Fibroblast of skin of left quadriceps (primary cell): ENCODE measurements around the gene HOXA9.

ENCODE experiments used
- DNase-seq, 2 experiments: peaks; one replicate each; pipeline ENCODE4 v3.0.0-alpha.2; 2013; ENCODE audit warnings: low read depth in 2 of 2

HOXA9 gene

DNA sequence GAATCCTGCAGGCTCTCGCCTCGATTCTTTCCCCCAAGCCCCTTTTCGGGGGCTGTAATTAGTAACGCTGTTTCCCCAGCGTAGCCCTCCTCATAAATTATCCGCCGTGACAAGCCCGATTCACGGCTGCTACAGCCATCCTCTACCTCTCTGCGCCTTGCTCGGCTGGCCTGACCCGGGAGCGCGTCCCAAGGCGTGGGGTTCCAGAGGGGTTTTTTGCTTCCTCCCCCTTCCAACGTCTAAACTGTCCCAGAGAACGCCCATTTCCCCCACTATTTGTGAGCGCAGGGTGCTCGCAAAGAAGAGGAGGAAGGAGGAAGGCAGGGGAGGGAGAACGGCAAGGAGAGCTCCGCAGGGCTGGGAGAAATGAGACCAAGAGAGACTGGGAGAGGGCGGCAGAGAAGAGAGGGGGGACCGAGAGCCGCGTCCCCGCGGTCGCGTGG lies 22.7 kb downstream of the HOXA9 start:
- no peak for DNase-seq

DNA sequence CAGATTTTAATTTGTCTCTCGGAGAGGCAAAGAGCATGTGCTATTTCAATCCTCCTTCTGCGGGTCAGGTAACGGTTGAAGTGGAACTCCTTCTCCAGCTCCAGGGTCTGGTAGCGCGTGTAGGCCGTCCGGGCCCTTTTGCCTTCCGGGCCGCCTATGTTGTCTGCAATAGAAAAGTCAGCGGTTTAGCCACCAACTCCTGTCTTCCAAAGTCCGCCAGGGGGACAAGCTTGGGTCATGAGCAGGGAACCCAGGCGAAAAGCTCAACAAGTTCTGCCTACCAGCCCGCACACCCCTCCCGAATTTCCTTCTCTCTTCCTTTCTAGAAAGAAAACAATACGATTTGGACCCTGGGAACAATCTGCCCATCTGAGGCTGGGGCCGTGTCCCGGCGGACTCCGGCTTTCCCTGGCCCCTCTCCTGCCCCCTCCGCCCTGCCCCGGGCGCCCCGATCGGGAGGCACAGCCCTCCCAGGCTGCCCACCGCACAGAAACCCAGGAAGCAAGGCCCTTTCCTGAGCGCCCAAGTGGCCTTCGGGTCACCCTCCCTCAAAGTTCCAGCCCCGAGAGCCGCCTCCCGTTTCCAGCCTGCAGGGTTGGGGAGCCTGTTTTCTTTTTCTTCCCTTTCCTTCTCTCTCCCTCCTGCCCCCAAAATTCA lies 23.3 kb downstream of the HOXA9 start:
- no peak for DNase-seq

DNA sequence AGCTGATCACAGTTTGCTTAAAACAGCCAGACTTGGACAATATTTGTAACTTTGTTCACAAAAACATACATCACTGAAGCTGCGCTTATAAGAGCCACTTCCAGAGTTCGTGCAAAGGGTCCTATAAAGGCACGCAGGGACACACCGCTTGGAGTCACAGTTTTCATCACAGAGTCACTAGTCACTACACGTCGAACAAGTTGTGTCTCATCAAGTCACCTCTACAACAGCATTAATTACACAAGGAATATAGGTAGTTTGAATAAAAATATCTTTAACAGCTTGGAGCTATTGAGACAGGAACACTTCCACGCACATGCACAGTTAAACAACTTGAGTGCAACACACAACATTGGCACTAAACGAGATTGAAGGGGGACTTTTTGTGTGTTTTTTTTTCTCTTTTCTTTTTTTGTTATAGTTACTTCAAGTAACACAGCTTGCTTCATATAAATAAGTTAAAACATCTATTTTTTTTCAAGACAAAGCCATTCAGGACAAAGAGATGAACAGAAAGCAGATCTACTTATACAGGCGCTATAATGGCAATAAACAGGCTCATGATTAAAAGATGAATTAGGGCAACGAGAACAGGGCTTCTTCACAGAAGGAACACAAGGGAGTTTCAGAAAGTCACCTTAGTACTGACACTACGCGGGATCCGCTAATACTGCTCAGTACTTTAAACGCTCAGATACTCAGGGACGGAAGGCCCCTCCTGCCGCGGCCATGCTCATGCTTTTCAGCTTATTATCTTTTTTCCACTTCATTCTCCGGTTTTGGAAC lies 24.0 kb downstream of the HOXA9 start:
- DNase-seq: no peak

DNA sequence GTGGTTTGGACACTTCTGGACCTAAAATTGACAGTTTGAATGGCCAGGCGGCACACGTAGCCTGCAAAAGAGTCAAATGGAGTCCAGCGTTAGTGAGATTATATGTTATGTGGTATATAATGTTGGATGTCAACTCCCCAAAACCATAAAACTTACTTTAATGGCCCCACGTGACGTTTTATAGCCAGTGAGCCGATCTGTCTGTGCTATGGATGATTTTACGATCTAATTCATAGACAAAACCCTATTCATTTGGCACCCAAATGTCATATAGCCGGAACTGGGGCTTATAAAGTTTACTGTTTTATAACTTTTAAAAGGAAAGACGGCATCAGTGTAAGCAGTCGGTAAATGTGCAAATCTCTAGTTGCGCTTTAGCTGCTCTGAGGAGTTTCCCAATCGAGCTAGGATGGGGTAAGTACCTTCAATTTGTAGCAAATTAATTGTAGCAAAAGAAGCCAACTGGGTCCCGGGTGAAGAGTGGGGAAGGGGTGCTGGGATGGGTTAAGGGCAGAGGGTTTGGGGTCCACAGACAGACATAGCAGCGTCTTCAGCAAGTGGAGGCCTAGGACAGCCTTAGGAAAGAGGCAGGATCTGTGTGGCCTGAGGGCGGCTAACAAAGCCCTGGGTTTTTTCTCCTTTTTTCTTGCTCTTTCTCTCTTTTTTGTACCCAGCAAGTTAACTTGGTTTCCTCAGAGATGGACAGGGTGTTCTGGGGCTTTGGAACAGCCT lies 25.0 kb downstream of the HOXA9 start:
- DNase-seq: no peak

DNA sequence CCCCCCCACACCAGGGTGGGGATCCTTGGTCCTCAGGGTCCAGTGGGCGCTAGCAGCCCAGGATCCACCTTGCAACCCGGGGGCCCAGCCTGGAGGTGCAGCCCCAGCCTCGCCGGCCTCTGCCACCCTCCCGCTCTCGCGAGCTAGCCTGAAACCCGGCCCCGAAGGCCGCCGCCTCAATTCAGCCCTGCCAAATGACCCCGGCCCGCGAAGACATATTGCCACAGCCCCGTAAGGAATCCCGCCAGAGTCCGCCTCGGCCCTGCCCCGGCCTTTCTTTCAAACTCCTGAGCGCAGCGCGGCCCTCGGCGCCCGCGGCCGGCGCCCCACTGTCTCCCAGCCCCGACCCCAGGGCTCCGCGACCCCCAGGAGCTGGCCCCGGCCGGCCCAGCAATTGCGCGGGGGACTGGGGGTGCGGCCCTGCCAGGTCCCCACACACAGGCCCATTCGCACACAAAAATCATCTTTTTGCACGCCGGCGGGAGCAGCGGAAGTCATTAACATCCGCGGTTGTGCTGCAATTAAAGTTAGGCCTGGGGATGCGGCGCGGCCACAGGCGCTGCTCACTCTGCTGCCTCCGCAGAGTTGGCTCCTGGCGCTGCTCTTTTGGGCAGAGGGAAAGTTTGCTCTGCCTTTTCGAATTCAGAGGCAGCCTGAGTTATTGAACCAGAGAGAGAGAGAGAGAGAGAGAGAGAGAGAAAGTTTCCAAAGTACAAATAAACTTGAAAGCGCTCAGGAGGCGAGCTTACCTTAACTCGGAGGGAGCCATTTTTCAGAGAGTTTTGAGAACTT lies 25.8 kb downstream of the HOXA9 start:
- DNase-seq: no peak

DNA sequence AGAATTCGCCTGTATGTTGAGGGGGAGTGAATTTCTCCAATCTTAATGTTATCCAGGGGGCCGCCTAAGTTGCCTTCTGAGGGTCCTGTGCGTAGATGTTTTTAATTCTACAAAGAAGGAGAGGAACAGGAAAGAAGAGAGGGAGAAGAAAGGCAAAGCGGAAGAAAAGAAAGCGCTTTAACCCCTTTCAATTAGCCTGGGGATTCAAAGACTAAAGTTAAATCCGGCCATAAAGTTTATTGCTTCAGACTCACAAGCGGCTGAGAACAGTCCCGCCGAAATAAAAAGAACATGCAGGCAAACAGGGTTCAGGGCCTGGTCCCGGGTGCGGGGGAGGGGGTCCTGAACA lies 26.4 kb downstream of the HOXA9 start:
- DNase-seq: no peak

DNA sequence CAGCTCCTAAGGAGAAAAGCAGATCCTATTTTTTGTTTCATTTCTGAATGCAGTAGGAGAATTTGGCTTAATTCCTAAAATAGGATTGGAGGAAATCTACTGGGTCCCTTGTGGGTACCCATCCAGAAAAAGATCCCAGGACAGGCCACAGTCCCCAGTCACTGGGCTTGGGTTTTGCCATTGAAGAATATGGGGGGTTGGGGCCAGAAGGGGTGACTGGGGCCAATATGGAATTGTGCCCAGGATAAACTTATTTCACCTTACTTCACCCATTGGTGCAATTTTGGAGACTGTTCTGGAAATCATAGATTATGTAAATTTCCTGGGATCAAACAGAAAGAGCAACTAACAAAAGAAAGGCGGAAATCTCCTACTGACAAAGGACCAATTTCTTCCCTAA lies 26.9 kb downstream of the HOXA9 start:
- no peak for DNase-seq

DNA sequence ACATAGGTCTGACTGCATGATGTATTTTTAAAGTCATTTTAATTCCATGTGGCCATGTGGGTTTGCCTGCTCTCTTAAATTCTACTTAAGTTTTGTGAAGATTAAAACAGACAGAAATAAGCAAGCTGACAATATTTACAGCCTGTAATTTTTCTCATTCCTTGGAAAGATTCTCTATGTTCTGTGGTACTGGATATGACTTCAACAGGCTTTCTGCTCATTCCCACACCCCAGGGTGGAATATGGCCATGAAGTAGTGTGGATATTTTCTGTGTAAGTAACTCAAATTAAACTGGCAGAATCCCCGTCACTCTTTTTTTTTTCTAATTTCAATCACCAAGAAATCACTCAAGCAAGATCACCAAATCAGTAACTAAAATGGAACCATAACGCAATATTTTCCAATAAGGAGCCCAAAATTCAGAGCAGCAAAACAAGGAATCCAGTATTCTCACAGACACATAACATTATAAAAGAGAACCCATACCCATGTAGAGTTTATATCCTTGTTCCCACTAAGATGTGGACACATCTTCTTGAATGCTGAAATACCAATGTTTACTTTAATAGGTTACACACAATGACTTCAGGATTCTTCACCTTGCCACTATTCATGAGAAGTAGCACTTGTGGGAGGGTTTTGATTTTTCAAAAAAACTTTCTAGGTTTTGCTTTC lies 27.6 kb downstream of the HOXA9 start:
- no peak for DNase-seq

DNA sequence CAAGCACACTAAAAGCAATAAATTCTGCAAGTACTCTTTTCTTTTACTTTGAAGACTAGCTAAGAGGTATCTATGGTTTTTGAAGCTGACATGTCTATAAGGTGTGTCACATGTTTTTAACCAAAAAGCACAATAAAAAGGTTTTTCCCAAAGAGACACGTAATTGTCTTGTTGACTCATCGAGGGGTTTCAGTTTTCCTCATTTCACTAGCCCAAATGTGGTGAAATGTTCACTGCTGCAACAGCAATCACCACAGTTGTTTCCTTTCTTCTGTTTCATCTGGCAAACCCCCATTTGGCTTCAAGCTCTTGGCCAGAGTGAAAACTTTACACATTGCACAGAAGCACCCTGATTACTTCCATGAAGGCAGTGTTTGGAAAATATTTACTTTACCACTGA lies 30.9 kb downstream of the HOXA9 start:
- DNase-seq: peak; percentile 74 to 80

DNA sequence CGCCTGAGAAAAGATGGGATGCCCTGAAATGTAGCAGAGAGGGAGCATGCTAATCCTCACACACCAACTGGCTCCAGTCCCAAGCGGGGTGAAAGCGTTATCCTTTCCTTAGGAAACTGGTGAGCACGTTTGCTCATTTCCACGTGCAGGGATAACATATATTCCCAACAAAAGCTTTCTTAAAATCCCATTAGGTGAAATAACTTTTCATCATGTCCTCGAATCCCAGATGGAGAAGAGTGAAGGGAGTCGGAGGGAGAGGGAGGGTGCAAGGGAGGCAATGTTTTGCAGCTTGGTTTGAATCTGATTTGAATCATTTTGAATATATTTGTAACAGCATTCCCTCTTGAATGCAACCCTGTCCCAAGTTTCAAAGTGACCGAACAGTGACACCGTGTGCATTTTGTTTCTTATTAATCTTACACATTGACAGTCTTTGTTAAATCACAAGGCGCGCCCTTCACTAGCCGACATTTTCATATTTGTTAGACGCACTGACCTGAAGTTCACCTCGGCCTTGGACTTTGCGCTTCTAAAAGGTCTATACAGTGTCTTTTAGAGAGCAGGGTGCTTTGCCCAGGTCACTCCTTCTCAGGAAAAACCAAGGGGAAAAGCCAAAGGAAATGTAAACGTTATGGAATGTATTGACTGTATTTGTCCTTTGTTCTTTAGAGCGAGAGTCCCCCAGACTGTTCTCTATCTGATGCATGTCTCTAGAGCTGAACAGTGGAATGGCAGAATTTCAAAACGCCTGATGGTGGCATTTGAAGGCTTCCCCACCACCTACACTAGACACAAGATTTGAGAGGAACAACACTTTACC lies 31.7 kb downstream of the HOXA9 start:
- no peak for DNase-seq

DNA sequence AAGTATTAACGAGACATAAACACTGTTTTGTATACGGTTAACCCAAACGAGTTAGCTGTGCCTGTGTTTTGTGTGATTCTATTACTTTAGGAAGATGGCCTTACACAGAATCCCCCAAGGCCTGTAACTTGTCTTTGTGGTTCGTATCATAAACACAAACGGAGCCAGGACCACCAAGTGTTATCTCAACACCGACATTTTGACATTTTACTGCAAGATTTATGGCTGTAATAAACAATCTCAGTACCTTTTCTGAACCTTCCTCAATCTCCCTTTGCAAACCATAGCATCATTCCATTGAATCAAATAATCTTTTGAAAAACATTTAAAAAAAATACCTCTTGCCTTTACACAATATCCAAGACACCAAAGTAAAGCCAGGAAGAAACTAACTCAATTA lies 32.4 kb downstream of the HOXA9 start:
- no peak for DNase-seq

DNA sequence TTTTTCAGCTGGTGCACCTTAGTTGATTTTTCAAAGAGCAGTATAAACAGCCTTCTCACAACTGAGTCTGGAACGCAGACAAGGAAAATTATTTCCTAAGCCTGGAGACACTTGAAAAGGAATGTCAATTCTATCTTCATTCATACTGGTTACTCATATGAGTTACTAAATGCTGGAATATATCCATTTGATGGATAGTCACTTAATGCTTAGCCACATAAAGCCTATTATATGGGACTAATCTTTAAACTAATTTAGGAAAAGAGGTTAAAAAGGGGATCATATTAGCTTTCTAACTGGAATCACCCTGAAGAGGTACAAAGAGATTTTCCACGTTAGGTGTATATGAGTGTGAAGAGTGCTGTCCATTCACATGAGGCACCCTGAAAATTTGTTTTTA lies 33.1 kb downstream of the HOXA9 start:
- DNase-seq: no peak

DNA sequence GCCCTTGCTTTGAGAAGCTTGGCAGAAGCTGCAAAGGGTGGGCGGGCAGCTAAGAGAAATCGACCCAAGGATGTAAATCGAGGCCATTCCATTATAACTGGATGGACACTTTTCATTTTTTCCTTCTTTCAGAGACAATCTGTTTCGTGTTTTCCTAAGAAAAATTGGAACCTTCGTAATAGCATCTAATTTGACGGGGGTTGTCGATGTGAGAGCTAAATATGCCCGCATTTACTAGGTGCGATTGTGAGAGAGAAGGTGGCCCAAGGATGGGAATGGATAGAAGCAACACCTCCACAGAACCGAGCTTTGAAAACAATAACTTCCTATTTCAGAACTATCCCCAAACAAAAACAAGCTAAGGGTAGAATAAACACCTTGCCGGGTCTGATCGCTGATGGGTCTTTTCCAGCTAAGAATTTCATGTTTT lies 33.9 kb downstream of the HOXA9 start:
- no peak for DNase-seq

DNA sequence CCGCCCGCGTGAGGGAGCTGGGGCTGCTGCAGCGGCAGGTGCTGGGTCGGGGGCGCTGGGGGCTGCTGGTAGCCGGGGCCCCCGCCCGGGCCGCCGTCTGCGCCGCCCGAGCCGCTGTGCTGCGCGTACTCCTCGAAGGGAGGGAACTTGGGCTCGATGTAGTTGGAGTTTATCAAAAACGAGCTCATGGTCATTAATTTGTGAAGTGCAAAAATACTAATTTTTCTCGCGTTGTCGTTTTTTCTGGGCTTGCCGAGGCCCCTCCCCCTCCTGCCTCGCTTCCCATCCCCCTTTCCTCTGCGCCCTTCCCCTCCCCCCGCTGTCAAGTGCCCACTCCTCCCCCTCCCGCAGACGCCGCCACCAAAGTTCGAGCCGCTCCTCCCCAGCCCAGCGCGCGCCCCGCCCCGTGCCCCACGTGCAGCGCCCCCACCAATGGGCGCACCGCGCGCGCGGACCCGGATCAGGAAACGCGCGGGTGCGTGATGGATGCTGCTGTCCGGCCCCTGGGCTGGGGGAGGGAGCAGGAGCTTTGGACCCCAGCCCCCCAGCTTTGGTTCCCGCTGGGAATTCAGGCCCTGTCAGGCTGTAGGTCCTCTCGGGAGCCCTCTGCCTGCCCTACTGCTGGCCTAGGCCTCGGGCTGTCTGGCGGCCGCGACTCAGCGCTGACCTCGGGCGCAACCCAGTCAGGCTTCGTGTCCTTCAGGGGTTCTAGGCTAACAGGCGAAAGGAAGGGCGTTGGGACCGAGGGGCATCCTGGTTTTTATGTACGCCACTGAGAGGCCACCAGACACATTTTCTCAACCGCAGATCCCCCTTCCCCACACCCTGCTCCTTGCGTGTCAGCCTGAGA lies 34.6 kb downstream of the HOXA9 start, which contains the start of gene HOXA4:
Gene HOXA4 (minus strand): TSS at position 218 of the 850 bp plus-strand sequence. CDS start 24 bp downstream, at position 194.
- DNase-seq: peak; percentile 69 to 71

DNA sequence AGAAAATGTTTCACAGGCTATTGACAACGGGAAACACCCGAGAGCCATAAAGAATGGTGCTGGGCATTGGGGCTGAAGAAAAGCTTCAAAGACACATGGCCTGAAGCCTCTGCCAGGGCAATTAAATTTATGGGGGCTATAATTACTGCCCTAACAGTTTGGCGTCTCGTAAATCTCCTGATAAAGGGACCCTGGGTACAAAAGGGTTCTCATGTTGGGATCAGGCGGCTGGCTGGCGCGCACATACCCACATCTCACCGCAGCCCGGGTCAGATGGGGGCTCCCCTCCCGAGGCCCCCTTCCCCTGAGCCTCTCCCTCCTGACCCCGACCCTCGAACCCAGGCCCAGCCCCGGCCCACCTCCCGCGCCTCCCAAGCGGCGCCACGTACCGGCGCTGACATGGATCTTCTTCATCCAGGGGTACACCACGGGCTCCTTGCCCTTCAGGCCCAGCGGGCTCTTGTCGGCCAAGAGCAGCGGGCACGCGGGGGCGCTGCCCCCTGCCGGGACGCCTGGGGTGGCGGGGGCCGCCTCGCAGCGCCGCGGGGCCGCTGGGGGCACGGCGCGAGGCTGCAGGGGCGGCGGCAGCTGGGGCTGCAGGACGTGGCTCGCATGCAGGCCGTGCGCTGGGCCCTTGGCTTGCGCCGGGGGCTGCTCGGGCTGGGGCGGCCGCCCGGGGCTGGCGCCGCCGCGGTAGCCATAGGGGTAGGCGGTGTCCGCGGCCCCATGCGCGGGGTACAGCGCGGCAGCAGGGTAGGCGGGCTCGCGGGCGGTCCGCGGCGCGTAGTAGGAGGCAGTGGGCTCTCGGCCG lies 35.4 kb downstream of the HOXA9 start:
- no peak for DNase-seq

DNA sequence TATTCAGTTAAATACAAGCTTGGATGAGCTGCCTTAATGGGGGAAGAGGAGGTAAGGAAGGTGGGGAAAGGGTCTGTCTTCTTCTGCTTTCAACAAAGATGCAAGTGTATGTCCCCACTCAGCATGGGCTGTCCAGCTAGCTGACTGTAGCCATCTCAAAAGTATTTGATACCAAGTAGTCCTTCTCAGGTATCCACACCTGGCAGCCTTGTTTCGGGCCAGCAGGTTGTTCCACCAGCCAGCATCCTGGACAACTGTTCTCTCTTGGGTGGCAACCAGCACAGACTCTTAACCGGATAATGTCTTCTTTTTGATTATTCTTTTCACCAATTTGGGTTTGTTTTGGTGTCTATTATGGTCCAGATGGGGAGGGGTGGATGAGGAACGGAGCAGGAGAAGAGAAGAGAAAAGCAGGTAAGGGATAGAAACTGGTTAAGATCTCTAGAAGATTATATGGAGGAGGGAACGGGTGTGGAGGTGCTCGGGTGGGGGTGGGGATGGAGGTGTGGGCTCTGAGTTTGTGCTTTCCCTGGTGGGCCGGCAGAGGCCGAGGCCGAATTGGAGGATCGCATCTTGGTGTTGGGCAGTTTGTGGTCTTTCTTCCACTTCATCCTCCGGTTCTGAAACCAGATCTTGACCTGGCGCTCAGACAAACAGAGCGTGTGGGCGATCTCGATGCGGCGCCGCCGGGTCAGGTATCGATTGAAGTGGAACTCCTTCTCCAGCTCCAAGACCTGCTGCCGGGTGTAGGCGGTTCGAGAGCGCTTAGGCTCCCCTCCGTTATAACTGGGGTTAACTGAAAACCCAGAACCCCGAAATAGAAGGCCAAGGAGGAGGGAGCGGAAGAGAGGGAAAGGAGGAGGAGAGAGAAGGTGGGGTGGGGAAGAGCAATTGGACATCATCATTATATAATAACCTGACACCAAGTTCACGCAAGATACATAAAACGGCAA lies 36.3 kb downstream of the HOXA9 start:
- no peak for DNase-seq

DNA sequence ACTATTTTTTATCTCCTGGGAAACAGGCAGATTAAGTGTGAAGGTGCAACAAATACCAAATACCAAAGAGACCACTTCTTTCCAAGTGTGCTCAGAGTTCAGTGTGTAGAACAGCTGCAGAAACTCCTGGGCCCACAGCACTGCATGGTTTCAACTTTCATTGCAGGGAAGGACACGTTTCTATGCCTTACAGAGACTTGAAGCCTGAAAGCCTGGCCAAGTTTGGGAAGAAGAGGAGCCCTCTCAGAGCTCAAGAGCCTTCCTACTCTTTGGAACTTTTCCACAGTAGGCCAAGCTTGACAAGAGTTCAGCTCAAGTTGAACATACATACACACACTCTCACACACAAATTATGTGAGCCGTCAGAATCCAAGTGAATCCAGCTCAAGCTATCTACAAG lies 37.3 kb downstream of the HOXA9 start:
- no peak for DNase-seq
